Adrenal gland (tissue), 5 donors: ENCODE measurements around the gene SERPINB6.

Experiments
- CTCF ChIP-seq, 6 experiments: fragments of 450-650 bp in 4 of 6; fragments of 200-600 bp in 2 of 6; sonication (generic) in 1 of 6; IDR thresholded peaks; 1 replicate in 5 of 6; 2 replicates in 1 of 6; pipeline versions ENCODE4 v1.5.1 to v1.8.0; 2016 to 2021; ENCODE audit warnings: antibody characterized with exemption in 6 of 6, mild to moderate bottlenecking in 2 of 6, moderate library complexity in 1 of 6
- POLR2A ChIP-seq, 2 donors: fragments of 450-650 bp; IDR thresholded peaks; one replicate each; pipeline ENCODE4 v1.6.1; 2017; ENCODE audit warnings: antibody characterized with exemption in 2 of 2, mild to moderate bottlenecking in 2 of 2, moderate library complexity in 1 of 2
- donor health status: DM: no; HTN: no; CAD: no.

GRCh38 chr6:2915150-2915549 is 56.2 kb downstream of the SERPINB6 start:
- TF ChIP-seq CTCF (IDR thresholded peaks at IDR 0.05) (no peak), POLR2A (IDR thresholded peaks at IDR 0.05) (no peak)
